H1 (cell line): Measurements from ENCODE around the gene KRT222. TPM values are rescaled to one million over a fixed set of nuclear protein-coding genes. Genes with fewer than 3 reads are reported as not detected.

Source experiments
- HDAC6 ChIP-seq: IDR thresholded peaks from one replicate; pipeline ENCODE4 v1.7.1; 2012; ENCODE audit warnings: low read depth, mild to moderate bottlenecking, inconsistent platforms, low read length, moderate library complexity
- NRF1 ChIP-seq: IDR thresholded peaks from 2 replicates; pipeline ENCODE4 v1.6.1; 2011; ENCODE audit warnings: mild to moderate bottlenecking, low read depth, low read length, improper control_type of control experiment
- PHF8 ChIP-seq: fragments of 200-600 bp; sonication (generic); conservative IDR thresholded peaks from 2 replicates; pipeline ENCODE4 v1.7.1; 2012; ENCODE audit warnings: low read depth, mild to moderate bottlenecking, inconsistent platforms, low read length, moderate library complexity
- POLR2A ChIP-seq, 2 experiments: IDR thresholded peaks; 1 replicate in 1 of 2; 2 replicates in 1 of 2; pipeline ENCODE4 v1.6.1; 2011; ENCODE audit warnings: low read depth in 2 of 2, low read length in 2 of 2, mild to moderate bottlenecking in 2 of 2; ENCODE audit errors: control extremely low read depth in 1 of 2
- RBBP5 ChIP-seq: IDR thresholded peaks from 2 replicates; pipeline ENCODE4 v1.7.1; 2012; ENCODE audit warnings: low read depth, mild to moderate bottlenecking, inconsistent platforms, low read length, moderate library complexity, borderline replicate concordance
- polyA plus RNA-seq, 7 experiments: library from polyadenylated mRNA; depleted of rRNA in 3 of 7; stranded (reverse) in 5 of 7; unstranded in 2 of 7; fragments of >200 nt in 5 of 7; fragments of 200-250 nt in 2 of 7; gene quantifications; 1 replicate in 5 of 7; 2 replicates in 1 of 7; 4 replicates in 1 of 7; pipeline versions ENCODE4 v1.2.1 to v1.2.3, GENCODE V29; 2011 to 2013; ENCODE audit warnings: missing spikeins in 2 of 7, mixed read lengths in 2 of 7
- total RNA-seq: library from RNA; stranded (reverse); fragmentation: NEBNext Ultra II Directional; extraction: Animal tissue kit (Norgen Biotek cat#: 25700); gene quantifications from 2 replicates; pipeline ENCODE4 v1.2.1, GENCODE V29; 2021

KRT222 gene
- total and polyA plus RNA-seq, 2 of the 8 experiments (the other 6 are each of a cell fraction or from before 2014, with no cell fraction given): 0.08 to 0.61 TPM

DNA sequence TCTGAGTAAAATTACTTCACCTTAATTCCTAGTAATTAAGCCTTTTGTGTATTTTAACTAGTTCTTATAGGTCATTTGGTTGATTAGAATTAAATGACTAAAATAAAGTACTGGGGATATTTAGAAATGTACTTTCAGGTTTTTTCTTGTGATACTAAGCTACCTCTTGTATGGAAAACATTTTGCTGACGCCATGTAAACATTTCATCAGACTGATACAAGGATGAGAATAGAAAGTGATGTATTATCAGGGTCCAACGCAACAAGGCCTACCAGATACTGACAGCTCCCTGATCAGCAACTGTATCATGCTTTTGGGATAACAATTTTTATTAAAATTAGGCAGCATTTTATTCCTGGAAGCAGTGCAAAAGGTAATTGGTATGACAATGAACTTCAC lies 19.0 kb downstream of the KRT222 start (continued):
- TF ChIP-seq NRF1 (no peak), HDAC6 (no peak), POLR2A (IDR thresholded peaks at IDR 0.05; ENCODE audit: control extremely low read depth in 1 of 2, low read depth in 2 of 2, low read length in 2 of 2) (no peak), PHF8 (no peak), RBBP5 (no peak)
